Ectodermal cell (in vitro differentiated cells): ENCODE results near the gene ARHGAP18.

Experiments used
- H3K27ac ChIP-seq: 2 replicates; pipeline ENCODE4 v1.7.0; 2013; ENCODE audit warnings: mild to moderate bottlenecking, low read depth, low read length; ENCODE audit not compliant: insufficient read depth, poor library complexity, severe bottlenecking
- H3K27me3 ChIP-seq: 2 replicates; pipeline ENCODE4 v1.7.0; 2013; ENCODE audit warnings: mild to moderate bottlenecking, low read length; ENCODE audit not compliant: insufficient read depth, control insufficient read depth, poor library complexity, severe bottlenecking
- H3K36me3 ChIP-seq: one replicate; pipeline ENCODE4 v1.7.0; 2013; ENCODE audit warnings: low read length; ENCODE audit not compliant: control insufficient read depth, insufficient read depth
- H3K4me1 ChIP-seq: one replicate; pipeline ENCODE4 v1.7.0; 2013; ENCODE audit warnings: low read length; ENCODE audit not compliant: control insufficient read depth, insufficient read depth
- H3K4me3 ChIP-seq: 2 replicates; pipeline ENCODE4 v1.7.0; 2013; ENCODE audit warnings: low read depth, low read length, control low read depth; ENCODE audit not compliant: insufficient read depth
- H3K9me3 ChIP-seq: 2 replicates; pipeline ENCODE4 v1.7.0; 2013; ENCODE audit warnings: mild to moderate bottlenecking, low read length, moderate library complexity; ENCODE audit not compliant: control insufficient read depth
- WGBS, 2 experiments: methylation state at CpG; one replicate each; pipeline ENCODE4 v1.1.7; 2013; ENCODE audit warnings: missing lambda C conversion rate in 2 of 2; 5-methylcytosine and 5-hydroxymethylcytosine counted together

ARHGAP18 gene

GRCh38 chr6:129646642-129647041, 63.3 kb downstream of the ARHGAP18 start:
- Histone ChIP-seq H3K27me3 (no peaks in the 10 kb centered on the region), H3K4me3 (no peak overlapping the region), H3K9me3 (no peaks in the 10 kb centered on the region), H3K27ac (no peak overlapping the region), H3K4me1 (no peaks in the 10 kb centered on the region), H3K36me3 (no peaks in the 10 kb centered on the region)
- 69 to 88% methylated on average over 3 to 5 of the region's 5 CpGs for WGBS, 2 experiments

GRCh38 chr6:129645830-129646579, 64.0 kb downstream of the ARHGAP18 start:
- Histone ChIP-seq H3K4me3 (no peak overlapping the region), H3K27me3 (no peaks in the 10 kb centered on the region), H3K36me3 (no peaks in the 10 kb centered on the region), H3K27ac (no peak overlapping the region), H3K9me3 (no peaks in the 10 kb centered on the region), H3K4me1 (no peaks in the 10 kb centered on the region)
- 87 to 100% methylated on average over 1 to 2 of the region's 3 CpGs for WGBS, 2 experiments

GRCh38 chr6:129645106-129645829, 64.7 kb downstream of the ARHGAP18 start:
- WGBS, 2 experiments, result 80 to 87% methylated on average over 5 of the region's 6 CpGs
- Histone ChIP-seq H3K27me3 (no peaks in the 10 kb centered on the region), H3K36me3 (no peaks in the 10 kb centered on the region), H3K4me1 (no peaks in the 10 kb centered on the region), H3K9me3 (no peaks in the 10 kb centered on the region), H3K4me3 (no peak overlapping the region), H3K27ac (no peak overlapping the region)

- 80 to 95% methylated on average over 1 of the region's 1 CpG for WGBS, 2 experiments
Observed at GRCh38 chr6:129644567-129645015, 65.4 kb downstream of the ARHGAP18 start.

GRCh38 chr6:129643968-129644367, 66.0 kb downstream of the ARHGAP18 start:
- Histone ChIP-seq H3K27me3 (no peaks in the 10 kb centered on the region), H3K4me1 (no peaks in the 10 kb centered on the region)
- WGBS, 2 experiments, result 77 to 82% methylated on average over 3 of the region's 3 CpGs

More at GRCh38 chr6:129644567-129645015, 65.4 kb downstream of the ARHGAP18 start:
- Histone ChIP-seq H3K9me3 (no peaks in the 10 kb centered on the region), H3K27me3 (no peaks in the 10 kb centered on the region), H3K36me3 (no peaks in the 10 kb centered on the region), H3K27ac (no peak overlapping the region), H3K4me1 (no peaks in the 10 kb centered on the region), H3K4me3 (no peak overlapping the region)

GRCh38 chr6:129643176-129643575, 66.8 kb downstream of the ARHGAP18 start:
- H3K9me3 ChIP-seq, result no peaks in the 10 kb centered on the region
- H3K4me1 ChIP-seq, result no peaks in the 10 kb centered on the region
- no peaks in the 10 kb centered on the region for H3K36me3 ChIP-seq
- H3K27me3 ChIP-seq, result no peaks in the 10 kb centered on the region
- 90 to 95% methylated on average over 2 to 3 of the region's 3 CpGs for WGBS, 2 experiments
- H3K27ac ChIP-seq, result no peak overlapping the region
- H3K4me3 ChIP-seq, result no peak overlapping the region

More at GRCh38 chr6:129643968-129644367, 66.0 kb downstream of the ARHGAP18 start:
- no peaks in the 10 kb centered on the region for H3K9me3 ChIP-seq
- H3K4me3 ChIP-seq, result no peak overlapping the region
- no peaks in the 10 kb centered on the region for H3K36me3 ChIP-seq
- H3K27ac ChIP-seq, result no peak overlapping the region

GRCh38 chr6:129642322-129642721, 67.7 kb downstream of the ARHGAP18 start:
- Histone ChIP-seq H3K4me3 (no peak overlapping the region), H3K36me3 (no peaks in the 10 kb centered on the region), H3K27me3 (no peaks in the 10 kb centered on the region), H3K4me1 (no peaks in the 10 kb centered on the region), H3K27ac (no peak overlapping the region), H3K9me3 (no peaks in the 10 kb centered on the region)

GRCh38 chr6:129641344-129641743, 68.6 kb downstream of the ARHGAP18 start:
- Histone ChIP-seq H3K9me3 (no peaks in the 10 kb centered on the region), H3K27me3 (no peaks in the 10 kb centered on the region), H3K27ac (no peak overlapping the region)

GRCh38 chr6:129638686-129639085, 71.3 kb downstream of the ARHGAP18 start:
- Histone ChIP-seq H3K27ac (no peak overlapping the region), H3K4me3 (no peak overlapping the region), H3K9me3 (no peaks in the 10 kb centered on the region), H3K36me3 (no peaks in the 10 kb centered on the region), H3K4me1 (no peaks in the 10 kb centered on the region), H3K27me3 (no peaks in the 10 kb centered on the region)

More at GRCh38 chr6:129641344-129641743, 68.6 kb downstream of the ARHGAP18 start:
- no peaks in the 10 kb centered on the region for H3K4me1 ChIP-seq
- H3K36me3 ChIP-seq, result no peaks in the 10 kb centered on the region
- no peak overlapping the region for H3K4me3 ChIP-seq

GRCh38 chr6:129638055-129638684, 71.8 kb downstream of the ARHGAP18 start:
- H3K36me3 ChIP-seq, result no peaks in the 10 kb centered on the region
- no peaks in the 10 kb centered on the region for H3K27me3 ChIP-seq
- 68 to 76% methylated on average over 8 of the region's 8 CpGs for WGBS, 2 experiments
- no peak overlapping the region for H3K4me3 ChIP-seq
- no peaks in the 10 kb centered on the region for H3K9me3 ChIP-seq
- H3K27ac ChIP-seq, result no peak overlapping the region
- H3K4me1 ChIP-seq, result no peaks in the 10 kb centered on the region
